Measurements from ENCODE around the gene ABCA8. TPM values are rescaled to one million over a fixed set of nuclear protein-coding genes. Genes with fewer than 3 reads are reported as not detected.
A peak's percentile ranks its signal among the peaks of the same experiment; 100 is the strongest.
"Not testable (repeated sequence)": the region's sequence is repeated elsewhere in the genome, so short reads cannot be mapped to it uniquely, and the experiment has no call there.

ABCA8 gene
- total and polyA plus RNA-seq, 7 donors: 3.7 to 25.3 (median 10.8) TPM

GRCh38 chr17:68963958-68964357 is 8.8 kb upstream of the ABCA8 start:
- peaks cover 0 to 3% (median 0%) of the 10 kb centered on the region in 3 donors for H3K27me3 ChIP-seq (ENCODE audit: insufficient read depth in 3 of 3, low read length in 2 of 3)
- no peaks in the 10 kb centered on the region for H3K9me3 ChIP-seq
- no peaks in the 10 kb centered on the region for H3K4me1 ChIP-seq
- no peaks in the 10 kb centered on the region for H3K36me3 ChIP-seq (ENCODE audit: insufficient read depth in 1 of 2, low read depth in 1 of 2)
- H3K4me3 ChIP-seq: no peak overlapping the region
- intact Hi-C loops (cut with DNase I): no loop called here
- TF ChIP-seq CTCF (IDR thresholded peaks at IDR 0.05): no peak
- ATAC-seq (peak in 1 of 4 donors; percentile 70), DNase-seq (peak; percentile 27 to 63)
- WGBS, 3 donors: 88 to 93% (median 89%) methylated on average over 4 of the region's 4 CpGs
- no peak overlapping the region for H3K27ac ChIP-seq

- H3K27ac ChIP-seq: no peak overlapping the region
- DNase-seq (peak; percentile 27 to 68), ATAC-seq (peak in 2 of 4 donors; percentile 27 to 61)
- intact Hi-C loops (cut with DNase I): no loop called here
- 21 to 29% (median 23%) methylated on average over 9 of the region's 9 CpGs for whole genome bisulfite sequencing, 3 donors
- H3K9me3 ChIP-seq: no peaks in the 10 kb centered on the region
- no peaks in the 10 kb centered on the region for H3K27me3 ChIP-seq (ENCODE audit: insufficient read depth in 3 of 3, low read length in 2 of 3)
- no peak overlapping the region for H3K4me3 ChIP-seq
- TF ChIP-seq CTCF (IDR thresholded peaks at IDR 0.05): no peak
- H3K36me3 ChIP-seq (ENCODE audit: insufficient read depth in 1 of 2, low read depth in 1 of 2): no peaks in the 10 kb centered on the region
- no peaks in the 10 kb centered on the region for H3K4me1 ChIP-seq
These were observed 6.2 kb upstream of the ABCA8 start for GRCh38 chr17:68961214-68961882.

GRCh38 chr17:68959117-68959516 is 3.9 kb upstream of the ABCA8 start:
- not testable (repeated sequence) for H3K36me3 ChIP-seq (ENCODE audit: insufficient read depth in 1 of 2, low read depth in 1 of 2); ATAC-seq; H3K9me3 ChIP-seq; H3K4me3 ChIP-seq; DNase-seq; H3K4me1 ChIP-seq; H3K27me3 ChIP-seq (ENCODE audit: insufficient read depth in 3 of 3, low read length in 2 of 3); H3K27ac ChIP-seq
- intact Hi-C loops (cut with DNase I): loop anchor here in 1 of 2 donors (5.0 kb wide), 1 partner anchor 37 kb away; no protein-coding TSS in a partner anchor
- WGBS, 3 donors: 74 to 100% (median 95%) methylated on average over 2 of the region's 2 CpGs

GRCh38 chr17:68957944-68958343 is 2.8 kb upstream of the ABCA8 start:
- H3K27me3 ChIP-seq (ENCODE audit: insufficient read depth in 3 of 3, low read length in 2 of 3): no peaks in the 10 kb centered on the region
- intact Hi-C loops (cut with DNase I): loop anchor here in 1 of 2 donors (5.0 kb wide), 1 partner anchor 36 kb away; no protein-coding TSS in a partner anchor
- H3K36me3 ChIP-seq (ENCODE audit: insufficient read depth in 1 of 2, low read depth in 1 of 2): no peaks in the 10 kb centered on the region
- H3K27ac ChIP-seq: no peak overlapping the region
- H3K9me3 ChIP-seq: no peaks in the 10 kb centered on the region
- no peak overlapping the region for H3K4me3 ChIP-seq
- H3K4me1 ChIP-seq: no peaks in the 10 kb centered on the region
- TF ChIP-seq CTCF (IDR thresholded peaks at IDR 0.05): no peak
- DNase-seq: no peak
- WGBS, 3 donors: 92 to 100% (median 95%) methylated on average over 1 of the region's 1 CpG
- no peak for ATAC-seq

GRCh38 chr17:68954146-68954896 is 871 bp downstream of the ABCA8 start:
- peak overlapping the region; percentile 53 for H3K4me3 ChIP-seq
- no peak for DNase-seq
- TF ChIP-seq CTCF (IDR thresholded peaks at IDR 0.05): no peak
- H3K27me3 ChIP-seq (ENCODE audit: insufficient read depth in 3 of 3, low read length in 2 of 3): no peaks in the 10 kb centered on the region
- 25 to 27% (median 25%) methylated on average over 4 of the region's 4 CpGs for WGBS, 3 donors
- no peaks in the 10 kb centered on the region for H3K4me1 ChIP-seq
- H3K9me3 ChIP-seq: no peaks in the 10 kb centered on the region
- ATAC-seq: peak in 1 of 4 donors; percentile 26
- intact Hi-C loops (cut with DNase I): no loop called here
- peak overlapping the region; percentile 19 for H3K27ac ChIP-seq
- H3K36me3 ChIP-seq (ENCODE audit: insufficient read depth in 1 of 2, low read depth in 1 of 2): no peaks in the 10 kb centered on the region

Measured in psoas muscle (tissue), 8 donors.